Trophoblast cell (in vitro differentiated cells and primary cell): ENCODE measurements around the gene IL17RE.

Experiments used
- DNase-seq, 2 donors: peaks; one replicate each; pipeline ENCODE4 v3.0.0-alpha.2; 2016
- H2AFZ ChIP-seq: 2 replicates; pipeline ENCODE4 v1.6.1; 2013; ENCODE audit warnings: low read length, moderate library complexity, mild to moderate bottlenecking; ENCODE audit not compliant: insufficient read depth, poor library complexity
- H2AK5ac ChIP-seq: 2 replicates; pipeline ENCODE4 v1.6.1; 2013; ENCODE audit warnings: mild to moderate bottlenecking, low read length
- H2BK120ac ChIP-seq: 2 replicates; pipeline ENCODE4 v1.6.1; 2013; ENCODE audit warnings: low read length, mild to moderate bottlenecking, moderate library complexity; ENCODE audit not compliant: insufficient read depth, poor library complexity
- H2BK12ac ChIP-seq: 2 replicates; pipeline ENCODE4 v1.6.1; 2013; ENCODE audit warnings: mild to moderate bottlenecking, low read length, moderate library complexity
- H2BK5ac ChIP-seq: 2 replicates; pipeline ENCODE4 v1.6.1; 2013; ENCODE audit warnings: low read length, low read depth, moderate library complexity, mild to moderate bottlenecking; ENCODE audit not compliant: poor library complexity
- H3K14ac ChIP-seq: 2 replicates; pipeline ENCODE4 v1.6.1; 2013; ENCODE audit warnings: mild to moderate bottlenecking, low read length
- H3K18ac ChIP-seq: 2 replicates; pipeline ENCODE4 v1.6.1; 2013; ENCODE audit warnings: mild to moderate bottlenecking, low read length
- H3K23ac ChIP-seq: 2 replicates; pipeline ENCODE4 v1.6.1; 2013; ENCODE audit warnings: low read length
- H3K27ac ChIP-seq: 2 replicates; pipeline ENCODE4 v1.5.1; 2013; ENCODE audit warnings: low read depth, mild to moderate bottlenecking, inconsistent platforms, low read length, moderate library complexity
- H3K27me3 ChIP-seq: 2 replicates; pipeline ENCODE4 v1.6.1; 2013; ENCODE audit warnings: inconsistent platforms, mild to moderate bottlenecking, low read length, moderate library complexity; ENCODE audit not compliant: insufficient read depth
- H3K36me3 ChIP-seq, 2 experiments: 1 replicate in 1 of 2; 2 replicates in 1 of 2; pipeline ENCODE4 v1.6.1; 2013; ENCODE audit warnings: low read length in 2 of 2, mild to moderate bottlenecking in 2 of 2, moderate library complexity in 1 of 2; ENCODE audit not compliant: insufficient read depth in 2 of 2, control insufficient read depth in 1 of 2
- H3K4ac ChIP-seq: 2 replicates; pipeline ENCODE4 v1.6.1; 2013; ENCODE audit warnings: low read depth, mild to moderate bottlenecking, low read length, moderate library complexity
- H3K4me1 ChIP-seq, 2 experiments: 1 replicate in 1 of 2; 2 replicates in 1 of 2; pipeline ENCODE4 v1.6.1; 2013; ENCODE audit warnings: low read length in 2 of 2, mild to moderate bottlenecking in 2 of 2, moderate library complexity in 1 of 2; ENCODE audit not compliant: insufficient read depth in 2 of 2, control insufficient read depth in 1 of 2
- H3K4me2 ChIP-seq: 2 replicates; pipeline ENCODE4 v1.6.1; 2013; ENCODE audit warnings: inconsistent platforms, mild to moderate bottlenecking, low read length, moderate library complexity
- H3K4me3 ChIP-seq: 2 replicates; pipeline ENCODE4 v1.5.1; 2013; ENCODE audit warnings: mild to moderate bottlenecking, low read depth, low read length, inconsistent platforms
- H3K79me1 ChIP-seq: one replicate; pipeline ENCODE4 v1.6.1; 2013; ENCODE audit warnings: low read length
- H3K79me2 ChIP-seq: 2 replicates; pipeline ENCODE4 v1.6.1; 2013; ENCODE audit warnings: low read length, mild to moderate bottlenecking; ENCODE audit not compliant: control insufficient read depth, insufficient read depth, poor library complexity
- H3K9ac ChIP-seq: 2 replicates; pipeline ENCODE4 v1.6.1; 2013; ENCODE audit warnings: mild to moderate bottlenecking, low read length
- H3K9me3 ChIP-seq: 2 replicates; pipeline ENCODE4 v1.6.1; 2013; ENCODE audit warnings: low read depth, mild to moderate bottlenecking, control low read depth, inconsistent platforms, low read length; ENCODE audit not compliant: insufficient read depth
- H4K12ac ChIP-seq: 2 replicates; pipeline ENCODE4 v1.6.1; 2013; ENCODE audit warnings: low read depth, mild to moderate bottlenecking, low read length, moderate library complexity
- H4K8ac ChIP-seq: 2 replicates; pipeline ENCODE4 v1.6.1; 2013; ENCODE audit warnings: low read depth, mild to moderate bottlenecking, low read length, moderate library complexity
- H4K91ac ChIP-seq: one replicate; pipeline ENCODE4 v1.6.1; 2013; ENCODE audit warnings: low read depth, mild to moderate bottlenecking, low read length, moderate library complexity
- WGBS: extraction: QIAGEN DNeasy Blood & Tissue Kit; methylation state at CpG from one replicate; pipeline ENCODE4 v1.1.7; 2013; ENCODE audit warnings: missing lambda C conversion rate; ENCODE audit not compliant: insufficient read length, insufficient coverage; ENCODE audit errors: extremely low coverage; 5-methylcytosine and 5-hydroxymethylcytosine counted together

The IL17RE gene

GRCh38 chr3:9918261-9919038, 15.8 kb downstream of the IL17RE start:
- Histone ChIP-seq H3K36me3 (no peaks in the 10 kb centered on the region), H2AK5ac (no peak overlapping the region), H4K12ac (no peak overlapping the region), H3K4me3 (no peak overlapping the region), H3K27me3 (no peaks in the 10 kb centered on the region), H4K8ac (no peak overlapping the region), H2BK120ac (no peak overlapping the region), H2AFZ (no peak overlapping the region), H3K23ac (no peak overlapping the region), H4K91ac (no peak overlapping the region), H3K4ac (no peak overlapping the region), H3K9ac (no peak overlapping the region), H3K27ac (no peak overlapping the region), H3K4me2 (no peak overlapping the region), H3K14ac (no peak overlapping the region), H3K9me3 (no peaks in the 10 kb centered on the region), H2BK12ac (no peak overlapping the region), H3K18ac (no peak overlapping the region), H3K79me2 (peaks cover 10% of the 10 kb centered on the region), H3K4me1 (peaks cover 8 to 17% of the 10 kb centered on the region in 2 experiments), H2BK5ac (no peak overlapping the region), H3K79me1 (peaks cover 17% of the 10 kb centered on the region)
- DNase-seq: no peak
- WGBS: no CpG with 5 or more reads among the region's 8 CpGs

DNA sequence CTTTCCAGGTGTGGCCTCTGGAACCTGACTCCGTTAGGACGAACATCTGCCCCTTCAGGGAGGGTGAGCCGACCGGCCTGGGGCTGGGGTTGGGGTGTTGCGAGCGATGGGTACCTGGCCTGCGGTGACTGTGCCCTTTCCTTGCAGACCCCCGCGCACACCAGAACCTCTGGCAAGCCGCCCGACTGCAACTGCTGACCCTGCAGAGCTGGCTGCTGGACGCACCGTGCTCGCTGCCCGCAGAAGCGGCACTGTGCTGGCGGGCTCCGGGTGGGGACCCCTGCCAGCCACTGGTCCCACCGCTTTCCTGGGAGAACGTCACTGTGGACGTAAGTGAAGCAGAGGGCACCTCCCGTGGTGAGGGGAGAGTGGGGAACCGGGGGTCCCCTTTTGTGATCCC, 25.5 kb downstream of the IL17RE start:
- Histone ChIP-seq H3K18ac (no peak overlapping the region), H3K14ac (no peak overlapping the region), H2AFZ (no peak overlapping the region), H3K79me1 (peaks cover 5% of the 10 kb centered on the region), H4K8ac (no peak overlapping the region), H3K9ac (no peak overlapping the region), H3K27me3 (no peaks in the 10 kb centered on the region), H3K9me3 (no peaks in the 10 kb centered on the region), H3K4me3 (no peak overlapping the region), H2AK5ac (no peak overlapping the region), H2BK120ac (no peak overlapping the region), H4K12ac (no peak overlapping the region), H2BK5ac (no peak overlapping the region), H3K4me2 (no peak overlapping the region), H4K91ac (no peak overlapping the region), H3K27ac (no peak overlapping the region), H3K36me3 (peaks cover 10 to 11% of the 10 kb centered on the region in 2 experiments), H3K4ac (no peak overlapping the region), H3K4me1 (peaks cover 0 to 3% of the 10 kb centered on the region in 2 experiments), H3K23ac (no peak overlapping the region), H3K79me2 (peaks cover 2% of the 10 kb centered on the region), H2BK12ac (no peak overlapping the region)
- whole genome bisulfite sequencing: no CpG with 5 or more reads among the region's 23 CpGs
- DNase-seq: no peak

DNA sequence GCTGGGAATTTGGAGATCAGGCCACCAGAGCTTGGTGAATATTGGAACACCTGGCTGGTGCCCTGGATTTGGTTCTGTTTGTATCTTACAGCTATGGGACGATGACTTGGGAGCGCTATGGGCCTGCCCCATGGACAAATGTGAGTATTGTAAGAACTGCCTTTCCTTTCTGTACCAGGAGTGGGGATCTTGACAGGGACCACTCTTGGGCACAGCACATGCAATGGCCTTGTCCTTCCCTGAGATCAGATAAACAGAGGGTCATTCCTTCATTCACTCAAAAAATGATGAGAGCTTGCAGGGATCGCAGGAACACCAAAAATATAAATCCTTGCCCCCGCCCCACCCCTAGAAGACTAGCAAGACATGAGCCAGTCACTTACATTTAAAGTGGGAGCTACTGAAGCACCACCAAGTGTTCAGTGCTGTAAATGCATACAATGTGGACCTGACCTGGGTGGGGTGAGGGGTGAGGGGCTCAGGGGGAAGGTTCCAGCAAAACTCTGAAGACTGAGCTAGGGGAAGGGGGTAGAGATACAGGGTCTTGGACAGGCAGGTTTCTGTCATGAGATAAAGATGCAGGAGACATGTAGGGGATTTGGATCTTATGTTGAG, 28.3 kb downstream of the IL17RE start:
- Histone ChIP-seq H3K4ac (no peak overlapping the region), H2BK12ac (no peak overlapping the region), H2AK5ac (no peak overlapping the region), H3K27me3 (no peaks in the 10 kb centered on the region), H4K12ac (no peak overlapping the region), H3K4me1 (peaks cover 8 to 12% of the 10 kb centered on the region in 2 experiments), H4K8ac (no peak overlapping the region), H3K18ac (no peak overlapping the region), H2BK5ac (no peak overlapping the region), H2BK120ac (no peak overlapping the region), H3K9me3 (no peaks in the 10 kb centered on the region), H3K9ac (no peak overlapping the region), H3K79me2 (peaks cover 4% of the 10 kb centered on the region), H3K36me3 (peaks cover 5 to 7% of the 10 kb centered on the region in 2 experiments), H3K4me3 (no peak overlapping the region), H3K27ac (no peak overlapping the region), H3K14ac (no peak overlapping the region), H2AFZ (no peak overlapping the region), H3K4me2 (no peak overlapping the region), H4K91ac (no peak overlapping the region), H3K23ac (no peak overlapping the region), H3K79me1 (peaks cover 9% of the 10 kb centered on the region)
- DNase-seq: no peak
- WGBS: no CpG with 5 or more reads among the region's 4 CpGs

DNA sequence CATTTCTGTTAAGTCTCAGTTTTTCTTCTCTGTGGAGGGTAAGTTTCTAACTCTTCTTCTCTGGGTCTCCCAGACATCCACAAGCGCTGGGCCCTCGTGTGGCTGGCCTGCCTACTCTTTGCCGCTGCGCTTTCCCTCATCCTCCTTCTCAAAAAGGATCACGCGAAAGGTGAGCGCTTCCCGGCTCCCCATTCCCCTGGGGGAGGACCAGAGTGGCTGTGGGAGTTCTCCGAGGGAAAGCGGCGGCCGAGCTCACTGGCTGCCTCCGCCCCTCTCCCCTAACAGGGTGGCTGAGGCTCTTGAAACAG, 29.8 kb downstream of the IL17RE start:
- no peak overlapping the region for H3K14ac ChIP-seq
- H3K79me2 ChIP-seq: peaks cover 4% of the 10 kb centered on the region
- H2BK5ac ChIP-seq: no peak overlapping the region
- H2AFZ ChIP-seq: peak overlapping the region; percentile 69
- no CpG with 5 or more reads among the region's 13 CpGs for WGBS
- no peak overlapping the region for H3K27ac ChIP-seq
- no peak overlapping the region for H3K18ac ChIP-seq
- no peak for DNase-seq
- peaks cover 8 to 12% of the 10 kb centered on the region in 2 experiments for H3K4me1 ChIP-seq
- H3K4ac ChIP-seq: no peak overlapping the region
- H3K4me2 ChIP-seq: peak overlapping the region; percentile 99
- H3K9ac ChIP-seq: no peak overlapping the region
- H2AK5ac ChIP-seq: no peak overlapping the region
- no peak overlapping the region for H2BK12ac ChIP-seq
- H3K23ac ChIP-seq: no peak overlapping the region
- peak overlapping the region; percentile 47 for H4K8ac ChIP-seq
- H4K12ac ChIP-seq: peak overlapping the region; percentile 68
- H3K4me3 ChIP-seq: no peak overlapping the region
- no peak overlapping the region for H4K91ac ChIP-seq
- H3K9me3 ChIP-seq: no peaks in the 10 kb centered on the region
- no peak overlapping the region for H2BK120ac ChIP-seq
- peaks cover 5 to 8% of the 10 kb centered on the region in 2 experiments for H3K36me3 ChIP-seq
- H3K79me1 ChIP-seq: peaks cover 9% of the 10 kb centered on the region
- no peaks in the 10 kb centered on the region for H3K27me3 ChIP-seq
